Measurements from ENCODE around the gene RTL10. TPM values are rescaled to one million over a fixed set of nuclear protein-coding genes. Genes with fewer than 3 reads are reported as not detected.

The RTL10 gene
- total and polyA plus RNA-seq, 2 donors from 2014 or later: 8.8 to 16.7 TPM

DNA sequence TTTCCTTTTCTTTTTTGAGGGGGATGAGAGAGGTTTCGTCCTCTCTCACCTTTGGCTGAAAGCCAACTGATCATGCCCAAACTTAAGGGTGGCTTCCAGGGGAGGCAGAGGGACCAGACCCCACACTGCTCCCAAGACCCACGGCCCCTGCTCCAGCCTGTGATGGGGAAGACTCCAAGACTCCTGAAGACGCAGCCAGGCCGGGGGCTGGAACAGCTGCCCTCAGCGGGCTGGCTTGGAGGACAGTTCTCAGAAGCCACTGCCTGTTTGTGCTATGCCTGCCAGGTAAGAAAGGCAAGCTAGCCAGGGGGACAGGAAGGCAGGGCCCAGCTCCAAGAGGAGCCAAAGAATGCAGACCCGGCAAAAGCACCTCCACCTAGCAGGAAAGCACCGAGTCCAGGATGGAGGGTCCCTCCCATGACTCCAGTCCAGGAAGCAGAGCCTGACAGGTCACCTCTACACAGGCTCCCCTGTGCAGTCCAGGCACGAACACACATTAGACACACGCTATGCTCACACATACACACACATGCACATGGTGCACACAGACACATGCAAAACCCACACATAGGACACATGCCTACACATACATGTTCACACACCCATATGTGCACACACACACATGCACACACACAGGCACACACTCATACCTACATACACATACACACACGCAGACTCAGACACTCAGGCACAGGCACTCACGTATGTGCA lies 31.3 kb downstream of the RTL10 start:
- no peak for DNase-seq

DNA sequence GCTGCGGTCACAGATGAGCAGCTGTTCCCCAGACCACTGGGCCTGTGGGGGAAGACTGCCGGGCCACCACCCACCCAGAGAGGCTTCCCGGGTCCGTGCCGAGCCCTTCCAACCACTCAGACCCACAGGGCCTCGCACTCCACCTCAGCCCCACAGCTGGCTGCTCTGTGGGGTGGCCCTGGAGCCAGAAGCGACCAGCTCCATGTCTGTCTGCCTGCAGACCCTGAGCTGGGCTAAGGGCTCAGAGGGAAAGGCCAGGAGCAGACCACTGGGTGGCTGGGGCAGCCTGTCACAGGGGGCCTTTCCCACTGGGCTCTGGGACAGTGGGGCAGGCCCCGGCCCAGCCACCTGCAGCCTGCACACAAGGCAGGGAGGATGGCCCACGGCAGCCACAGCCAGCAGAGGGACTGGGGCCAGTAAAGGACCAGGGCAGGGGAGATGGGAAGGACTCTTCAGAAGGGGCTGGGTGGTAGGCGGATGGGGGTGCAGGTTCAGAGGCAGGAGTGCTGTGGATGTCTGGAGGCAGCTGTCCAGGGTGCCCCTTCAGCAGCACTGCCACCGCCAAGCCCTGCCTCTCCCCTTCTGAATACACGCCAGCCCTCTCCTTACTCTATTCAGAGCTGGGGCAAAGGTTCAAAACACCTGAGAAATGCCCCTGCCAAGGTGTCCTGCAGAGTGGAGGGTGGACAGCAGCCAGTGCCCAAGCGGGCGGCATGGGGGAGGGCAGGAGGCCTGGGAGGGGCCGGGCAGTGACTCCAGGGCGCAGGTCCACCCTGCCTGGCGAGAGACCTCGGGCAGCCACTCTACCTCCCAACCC lies 32.2 kb downstream of the RTL10 start:
- no peak overlapping the region for H3K9ac ChIP-seq (ENCODE audit: low read length in 3 of 3)
- TF ChIP-seq, protein P1, sequence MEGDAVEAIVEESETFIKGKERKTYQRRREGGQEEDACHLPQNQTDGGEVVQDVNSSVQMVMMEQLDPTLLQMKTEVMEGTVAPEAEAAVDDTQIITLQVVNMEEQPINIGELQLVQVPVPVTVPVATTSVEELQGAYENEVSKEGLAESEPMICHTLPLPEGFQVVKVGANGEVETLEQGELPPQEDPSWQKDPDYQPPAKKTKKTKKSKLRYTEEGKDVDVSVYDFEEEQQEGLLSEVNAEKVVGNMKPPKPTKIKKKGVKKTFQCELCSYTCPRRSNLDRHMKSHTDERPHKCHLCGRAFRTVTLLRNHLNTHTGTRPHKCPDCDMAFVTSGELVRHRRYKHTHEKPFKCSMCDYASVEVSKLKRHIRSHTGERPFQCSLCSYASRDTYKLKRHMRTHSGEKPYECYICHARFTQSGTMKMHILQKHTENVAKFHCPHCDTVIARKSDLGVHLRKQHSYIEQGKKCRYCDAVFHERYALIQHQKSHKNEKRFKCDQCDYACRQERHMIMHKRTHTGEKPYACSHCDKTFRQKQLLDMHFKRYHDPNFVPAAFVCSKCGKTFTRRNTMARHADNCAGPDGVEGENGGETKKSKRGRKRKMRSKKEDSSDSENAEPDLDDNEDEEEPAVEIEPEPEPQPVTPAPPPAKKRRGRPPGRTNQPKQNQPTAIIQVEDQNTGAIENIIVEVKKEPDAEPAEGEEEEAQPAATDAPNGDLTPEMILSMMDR (IDR thresholded peaks at IDR 0.05; ENCODE audit: borderline replicate concordance, extremely low read depth, insufficient read depth): no peak
- FAIRE-seq (no peak), DNase-seq (peak in 2 of 5 donors; percentile 7 to 31)
- no peak overlapping the region for H3K27ac ChIP-seq (ENCODE audit: low read depth in 2 of 2, low read length in 2 of 2)
- H3K27me3 ChIP-seq (ENCODE audit: control insufficient read depth, insufficient read depth, low read length): no peaks in the 10 kb centered on the region
- H3K4me3 ChIP-seq (ENCODE audit: low read length in 3 of 3): no peak overlapping the region
- no peaks in the 10 kb centered on the region for H3K4me1 ChIP-seq (ENCODE audit: control insufficient read depth in 2 of 3, insufficient read depth in 2 of 3, low read depth in 1 of 3, low read length in 3 of 3)
- intact Hi-C loops (cut with DNase I): no loop called here
- no peaks in the 10 kb centered on the region for H3K36me3 ChIP-seq (ENCODE audit: control insufficient read depth in 2 of 3, insufficient read depth in 3 of 3, low read length in 3 of 3)
- H3K9me3 ChIP-seq (ENCODE audit: control insufficient read depth in 2 of 3, insufficient read depth in 1 of 3, low read length in 3 of 3): peaks cover 0 to 2% (median 0%) of the 10 kb centered on the region in 3 donors

More for the DNA sequence above, 31.3 kb downstream of the RTL10 start:
- H3K4me1 ChIP-seq (ENCODE audit: control insufficient read depth in 2 of 3, insufficient read depth in 2 of 3, low read depth in 1 of 3, low read length in 3 of 3): no peaks in the 10 kb centered on the region
- no peak overlapping the region for H3K9ac ChIP-seq (ENCODE audit: low read length in 3 of 3)
- no peak overlapping the region for H3K27ac ChIP-seq (ENCODE audit: low read depth in 2 of 2, low read length in 2 of 2)
- no peaks in the 10 kb centered on the region for H3K36me3 ChIP-seq (ENCODE audit: control insufficient read depth in 2 of 3, insufficient read depth in 3 of 3, low read length in 3 of 3)
- intact Hi-C loops (cut with DNase I): no loop called here
- TF ChIP-seq, protein P1 (IDR thresholded peaks at IDR 0.05; ENCODE audit: borderline replicate concordance, extremely low read depth, insufficient read depth): no peak
- H3K27me3 ChIP-seq (ENCODE audit: control insufficient read depth, insufficient read depth, low read length): no peaks in the 10 kb centered on the region
- FAIRE-seq: no peak
- no peak overlapping the region for H3K4me3 ChIP-seq (ENCODE audit: low read length in 3 of 3)
- peaks cover 0 to 2% (median 0%) of the 10 kb centered on the region in 3 donors for H3K9me3 ChIP-seq (ENCODE audit: control insufficient read depth in 2 of 3, insufficient read depth in 1 of 3, low read length in 3 of 3)

DNA sequence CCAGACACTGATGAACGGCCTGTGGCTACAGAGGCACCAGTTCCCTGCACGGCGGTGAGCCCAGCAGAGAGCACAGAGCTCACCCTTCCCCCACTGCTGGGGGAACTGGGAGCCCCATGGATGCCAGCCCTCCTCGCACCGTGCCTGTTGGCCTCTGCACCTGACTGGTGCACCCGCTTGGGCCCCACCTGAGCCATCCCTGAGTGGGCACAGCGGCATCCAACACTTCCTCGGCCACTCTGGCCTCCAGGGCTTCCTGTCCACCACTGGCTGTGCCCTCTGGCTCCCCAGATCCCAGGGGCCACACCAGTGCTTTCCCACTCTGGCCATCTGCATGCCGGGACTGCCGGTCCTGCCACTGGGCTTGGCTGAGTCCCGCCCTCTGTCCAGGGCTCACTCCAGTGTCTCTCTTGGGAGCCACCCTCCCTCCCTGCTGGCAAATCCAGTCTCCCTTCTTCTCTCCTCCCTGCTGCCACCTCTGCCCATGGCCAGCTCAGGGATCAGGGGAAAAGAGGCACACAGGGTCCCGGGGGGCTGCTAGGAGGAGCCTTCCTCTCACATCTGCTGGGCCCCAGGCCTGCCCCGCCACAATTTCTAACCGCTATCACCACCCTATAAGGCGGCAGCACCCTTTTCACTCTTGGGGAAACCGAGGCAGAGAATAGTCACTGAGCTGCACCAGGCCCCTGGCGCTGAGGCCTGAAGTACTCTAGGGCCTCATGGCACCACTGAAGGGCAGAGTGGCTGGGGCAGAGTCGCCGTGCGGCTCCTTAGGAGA lies 33.0 kb downstream of the RTL10 start:
- Histone ChIP-seq H3K4me1 (ENCODE audit: control insufficient read depth in 2 of 3, insufficient read depth in 2 of 3, low read depth in 1 of 3, low read length in 3 of 3) (no peaks in the 10 kb centered on the region), H3K27ac (ENCODE audit: low read depth in 2 of 2, low read length in 2 of 2) (no peak overlapping the region), H3K36me3 (ENCODE audit: control insufficient read depth in 2 of 3, insufficient read depth in 3 of 3, low read length in 3 of 3) (no peaks in the 10 kb centered on the region), H3K27me3 (ENCODE audit: control insufficient read depth, insufficient read depth, low read length) (no peaks in the 10 kb centered on the region), H3K9me3 (ENCODE audit: control insufficient read depth in 2 of 3, insufficient read depth in 1 of 3, low read length in 3 of 3) (peaks cover 0 to 2% (median 0%) of the 10 kb centered on the region in 3 donors), H3K4me3 (ENCODE audit: low read length in 3 of 3) (no peak overlapping the region), H3K9ac (ENCODE audit: low read length in 3 of 3) (no peak overlapping the region)
- intact Hi-C loops (cut with DNase I): no loop called here
- FAIRE-seq: no peak
- DNase-seq: no peak
- TF ChIP-seq, protein P1 (IDR thresholded peaks at IDR 0.05; ENCODE audit: borderline replicate concordance, extremely low read depth, insufficient read depth): no peak
